Loucy (cell line): ENCODE results near the gene CCBE1.

Source experiments
- H2AFZ ChIP-seq: fragments of 200-600 bp; sonication (generic); 2 replicates; pipeline ENCODE4 v1.6.0; 2016; ENCODE audit warnings: antibody characterized with exemption, mild to moderate bottlenecking, low read length, moderate library complexity
- H3F3A ChIP-seq: fragments of 200-600 bp; 2 replicates; pipeline ENCODE4 v1.6.0; 2016; ENCODE audit warnings: antibody characterized with exemption, low read depth, mild to moderate bottlenecking
- H3K27me3 ChIP-seq: fragments of 200-600 bp; sonication (generic); 2 replicates; pipeline ENCODE4 v1.6.1; 2014; ENCODE audit warnings: low read length, mild to moderate bottlenecking; ENCODE audit not compliant: insufficient read depth, poor library complexity, severe bottlenecking
- H3K36me3 ChIP-seq: fragments of 200-600 bp; sonication (generic); 2 replicates; pipeline ENCODE4 v1.6.1; 2016; ENCODE audit warnings: low read length; ENCODE audit not compliant: insufficient read depth
- H3K4me1 ChIP-seq: fragments of 200-600 bp; sonication (generic); 2 replicates; pipeline ENCODE4 v1.5.1; 2014; ENCODE audit warnings: low read length, mild to moderate bottlenecking; ENCODE audit not compliant: insufficient read depth, poor library complexity, severe bottlenecking
- H3K4me2 ChIP-seq: fragments of 200-600 bp; sonication (generic); 2 replicates; pipeline ENCODE4 v1.6.0; 2014; ENCODE audit warnings: antibody characterized with exemption, low read length, low read depth, mild to moderate bottlenecking; ENCODE audit not compliant: poor library complexity, severe bottlenecking
- H3K4me3 ChIP-seq: fragments of 200-600 bp; sonication (generic); 2 replicates; pipeline ENCODE4 v1.5.1; 2014; ENCODE audit warnings: low read length, mild to moderate bottlenecking, mixed read lengths; ENCODE audit not compliant: poor library complexity, severe bottlenecking
- H3K79me2 ChIP-seq: fragments of 200-600 bp; sonication (generic); 2 replicates; pipeline ENCODE4 v1.6.1; 2014; ENCODE audit warnings: low read length; ENCODE audit not compliant: insufficient read depth
- H3K9ac ChIP-seq: fragments of 200-600 bp; sonication (generic); 2 replicates; pipeline ENCODE4 v1.6.0; 2014; ENCODE audit warnings: mild to moderate bottlenecking, low read depth, low read length, moderate library complexity; ENCODE audit not compliant: poor library complexity, severe bottlenecking
- H3K9me2 ChIP-seq: fragments of 200-600 bp; sonication (generic); replicated peaks from 2 replicates; pipeline ENCODE4 v1.6.1; 2016; ENCODE audit warnings: low read depth, low read length, mixed read lengths
- H3K9me3 ChIP-seq: fragments of 200-600 bp; sonication (generic); 2 replicates; pipeline ENCODE4 v1.6.1; 2014; ENCODE audit warnings: mild to moderate bottlenecking, antibody characterized with exemption, low read length, low read depth; ENCODE audit not compliant: insufficient read depth
- H4K20me1 ChIP-seq: fragments of 200-600 bp; sonication (generic); 2 replicates; pipeline ENCODE4 v1.6.0; 2014; ENCODE audit warnings: antibody characterized with exemption, low read length, mild to moderate bottlenecking; ENCODE audit not compliant: insufficient read depth, poor library complexity, severe bottlenecking
- EZH2phosphoT487 ChIP-seq: fragments of 200-600 bp; IDR thresholded peaks from 2 replicates; pipeline ENCODE4 v1.6.1; 2018; ENCODE audit warnings: antibody characterized with exemption, mild to moderate bottlenecking, moderate library complexity, borderline replicate concordance
- TF ChIP-seq, protein P1 (sequence below): fragments of 200-600 bp; sonication (generic); conservative IDR thresholded peaks from 2 replicates; pipeline ENCODE4 v1.5.1; 2014; ENCODE audit warnings: mild to moderate bottlenecking, antibody characterized with exemption, low read length

Gene CCBE1

DNA sequence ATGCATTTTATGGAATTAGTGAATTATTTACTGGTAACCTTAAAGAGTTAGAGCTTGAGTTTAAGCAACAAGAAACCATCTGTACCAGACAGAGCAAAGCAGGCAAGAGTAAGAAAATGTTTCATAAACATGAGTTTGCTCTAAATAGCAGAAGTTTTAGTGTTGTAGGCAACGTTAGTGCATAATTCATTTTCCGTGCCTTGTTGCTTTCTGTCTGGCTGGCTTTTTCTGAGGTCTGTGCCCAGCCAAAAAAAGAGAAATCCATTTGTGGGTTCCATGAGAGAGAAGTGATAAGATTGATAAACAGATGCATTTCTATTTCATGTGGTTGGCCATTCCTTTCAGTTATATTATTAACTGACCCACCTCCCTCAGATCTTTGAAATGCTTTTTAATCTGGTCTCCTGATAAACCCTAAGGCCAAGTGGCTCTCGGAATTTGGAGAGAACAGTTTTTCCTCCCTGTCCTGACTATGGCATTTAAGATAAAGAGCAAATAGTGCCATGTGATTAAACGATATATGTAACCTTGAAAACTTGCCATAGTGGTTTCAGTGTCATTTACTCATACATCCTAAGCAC, 198.6 kb downstream of the CCBE1 start:
- Histone ChIP-seq H3K79me2 (no peaks in the 10 kb centered on the region), H3K36me3 (no peaks in the 10 kb centered on the region), H3K4me1 (no peaks in the 10 kb centered on the region), H2AFZ (no peak overlapping the region), H3K4me3 (no peak overlapping the region), H3K27me3 (no peaks in the 10 kb centered on the region), H3F3A (no peaks in the 10 kb centered on the region), H3K9me2 (no peaks in the 10 kb centered on the region), H3K4me2 (no peak overlapping the region), H4K20me1 (no peaks in the 10 kb centered on the region), H3K9me3 (no peaks in the 10 kb centered on the region), H3K9ac (no peak overlapping the region)
- TF ChIP-seq, protein P1, sequence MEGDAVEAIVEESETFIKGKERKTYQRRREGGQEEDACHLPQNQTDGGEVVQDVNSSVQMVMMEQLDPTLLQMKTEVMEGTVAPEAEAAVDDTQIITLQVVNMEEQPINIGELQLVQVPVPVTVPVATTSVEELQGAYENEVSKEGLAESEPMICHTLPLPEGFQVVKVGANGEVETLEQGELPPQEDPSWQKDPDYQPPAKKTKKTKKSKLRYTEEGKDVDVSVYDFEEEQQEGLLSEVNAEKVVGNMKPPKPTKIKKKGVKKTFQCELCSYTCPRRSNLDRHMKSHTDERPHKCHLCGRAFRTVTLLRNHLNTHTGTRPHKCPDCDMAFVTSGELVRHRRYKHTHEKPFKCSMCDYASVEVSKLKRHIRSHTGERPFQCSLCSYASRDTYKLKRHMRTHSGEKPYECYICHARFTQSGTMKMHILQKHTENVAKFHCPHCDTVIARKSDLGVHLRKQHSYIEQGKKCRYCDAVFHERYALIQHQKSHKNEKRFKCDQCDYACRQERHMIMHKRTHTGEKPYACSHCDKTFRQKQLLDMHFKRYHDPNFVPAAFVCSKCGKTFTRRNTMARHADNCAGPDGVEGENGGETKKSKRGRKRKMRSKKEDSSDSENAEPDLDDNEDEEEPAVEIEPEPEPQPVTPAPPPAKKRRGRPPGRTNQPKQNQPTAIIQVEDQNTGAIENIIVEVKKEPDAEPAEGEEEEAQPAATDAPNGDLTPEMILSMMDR: no peak
- TF ChIP-seq EZH2phosphoT487: no peak

DNA sequence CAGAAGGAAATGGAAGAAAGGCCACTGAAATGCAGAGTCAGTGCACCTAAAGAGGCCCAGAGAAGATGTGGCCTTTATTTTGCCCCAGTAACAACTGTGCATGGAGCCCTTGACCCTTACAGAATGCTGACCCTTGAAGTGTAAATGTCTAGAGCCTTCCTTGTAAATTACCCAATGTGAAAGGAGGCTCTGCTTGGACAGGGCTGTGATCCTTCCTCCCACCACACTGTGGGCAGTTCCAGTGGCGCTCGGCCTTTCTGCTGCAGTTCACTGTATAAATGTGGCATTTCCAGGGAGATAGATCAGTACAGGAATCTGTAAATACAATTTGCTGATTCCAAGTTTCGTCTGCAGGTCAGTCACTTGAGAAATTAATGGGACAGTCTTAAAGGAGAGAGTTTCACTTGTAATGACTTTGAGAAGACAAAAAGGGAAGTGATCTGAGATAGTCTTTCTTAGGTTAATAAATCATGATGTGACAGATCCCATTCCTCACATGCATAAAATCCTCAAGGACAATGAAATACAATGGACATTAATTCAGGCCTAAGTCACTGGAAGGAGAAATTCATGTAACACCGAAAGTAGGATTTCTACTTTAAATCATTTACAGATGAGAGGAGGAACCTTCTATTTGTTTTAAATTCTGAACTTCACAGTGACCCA, 204.3 kb downstream of the CCBE1 start:
- H3K4me3 ChIP-seq: no peak overlapping the region
- no peaks in the 10 kb centered on the region for H3K27me3 ChIP-seq
- no peaks in the 10 kb centered on the region for H3K36me3 ChIP-seq
- TF ChIP-seq, protein P1: no peak
- TF ChIP-seq EZH2phosphoT487: no peak
- H3K4me2 ChIP-seq: no peak overlapping the region
- no peak overlapping the region for H3K9ac ChIP-seq
- H3F3A ChIP-seq: no peaks in the 10 kb centered on the region
- no peaks in the 10 kb centered on the region for H3K79me2 ChIP-seq
- no peaks in the 10 kb centered on the region for H4K20me1 ChIP-seq
- no peak overlapping the region for H2AFZ ChIP-seq
- H3K9me2 ChIP-seq: no peaks in the 10 kb centered on the region
- no peaks in the 10 kb centered on the region for H3K4me1 ChIP-seq
- H3K9me3 ChIP-seq: no peaks in the 10 kb centered on the region

- no peaks in the 10 kb centered on the region for H3K4me1 ChIP-seq
- H3K9me3 ChIP-seq: no peaks in the 10 kb centered on the region
- no peak overlapping the region for H3K4me3 ChIP-seq
- no peaks in the 10 kb centered on the region for H3K27me3 ChIP-seq
- H3F3A ChIP-seq: no peaks in the 10 kb centered on the region
- H4K20me1 ChIP-seq: no peaks in the 10 kb centered on the region
- H3K9ac ChIP-seq: no peak overlapping the region
- no peaks in the 10 kb centered on the region for H3K79me2 ChIP-seq
- no peaks in the 10 kb centered on the region for H3K9me2 ChIP-seq
- TF ChIP-seq, protein P1: no peak
- TF ChIP-seq EZH2phosphoT487: no peak
- H3K36me3 ChIP-seq: no peaks in the 10 kb centered on the region
- H3K4me2 ChIP-seq: no peak overlapping the region
- no peak overlapping the region for H2AFZ ChIP-seq
These were observed 208.3 kb downstream of the CCBE1 start for GRCh38 chr18:59488899-59489298.
